ENCODE measurements around the gene TSHZ2. TPM values are rescaled to one million over a fixed set of nuclear protein-coding genes. Genes with fewer than 3 reads are reported as not detected.

The TSHZ2 gene
- total and polyA plus RNA-seq, 7 donors: 1.2 to 32.7 (median 14.0) TPM

- no peaks in the 10 kb centered on the region for H3K36me3 ChIP-seq
- intact Hi-C loops (cut with DNase I): no loop called here
- H3K4me3 ChIP-seq: no peak overlapping the region
- TF ChIP-seq CTCF (IDR thresholded peaks at IDR 0.05) (no peak), EP300 (IDR thresholded peaks at IDR 0.05) (no peak), POLR2A (IDR thresholded peaks at IDR 0.05) (no peak), POLR2AphosphoS5 (IDR thresholded peaks at IDR 0.05) (no peak)
- no peak for DNase-seq
- 76 to 81% methylated on average over 7 of the region's 7 CpGs for WGBS, 2 donors
- no peaks in the 10 kb centered on the region for H3K9me3 ChIP-seq
- no peaks in the 10 kb centered on the region for H3K4me1 ChIP-seq
- H3K27ac ChIP-seq: no peak overlapping the region
- H3K27me3 ChIP-seq: no peaks in the 10 kb centered on the region
Observed at GRCh38 chr20:53226826-53227225, 254.7 kb downstream of the TSHZ2 start.

GRCh38 chr20:53227523-53227922 lies 255.4 kb downstream of the TSHZ2 start:
- Histone ChIP-seq H3K27ac (no peak overlapping the region), H3K4me3 (no peak overlapping the region), H3K4me1 (no peaks in the 10 kb centered on the region), H3K36me3 (no peaks in the 10 kb centered on the region), H3K27me3 (no peaks in the 10 kb centered on the region), H3K9me3 (no peaks in the 10 kb centered on the region)
- TF ChIP-seq POLR2AphosphoS5 (IDR thresholded peaks at IDR 0.05) (no peak), EP300 (IDR thresholded peaks at IDR 0.05) (no peak), POLR2A (IDR thresholded peaks at IDR 0.05) (no peak), CTCF (IDR thresholded peaks at IDR 0.05) (no peak)
- no peak for DNase-seq
- intact Hi-C loops (cut with DNase I): no loop called here
- 80 to 88% methylated on average over 3 of the region's 3 CpGs for WGBS, 2 donors

- no peak for TF ChIP-seq POLR2A (IDR thresholded peaks at IDR 0.05)
- H3K9me3 ChIP-seq: no peaks in the 10 kb centered on the region
- H3K4me3 ChIP-seq: no peak overlapping the region
- H3K27me3 ChIP-seq: no peaks in the 10 kb centered on the region
- 83 to 84% methylated on average over 3 of the region's 3 CpGs for WGBS, 2 donors
- no peak overlapping the region for H3K27ac ChIP-seq
- H3K4me1 ChIP-seq: no peaks in the 10 kb centered on the region
- DNase-seq: no peak
- intact Hi-C loops (cut with DNase I): no loop called here
- H3K36me3 ChIP-seq: no peaks in the 10 kb centered on the region
Observed at GRCh38 chr20:53231061-53231460, 258.9 kb downstream of the TSHZ2 start.

GRCh38 chr20:53237461-53237860 lies 265.3 kb downstream of the TSHZ2 start:
- H3K9me3 ChIP-seq: no peaks in the 10 kb centered on the region
- H3K27me3 ChIP-seq: no peaks in the 10 kb centered on the region
- H3K27ac ChIP-seq: no peak overlapping the region
- TF ChIP-seq POLR2A (IDR thresholded peaks at IDR 0.05) (no peak), CTCF (IDR thresholded peaks at IDR 0.05) (no peak)
- no peak overlapping the region for H3K4me3 ChIP-seq
- intact Hi-C loops (cut with DNase I): no loop called here
- no peak for DNase-seq
- WGBS, 2 donors: 79 to 85% methylated on average over 8 of the region's 8 CpGs
- H3K36me3 ChIP-seq: no peaks in the 10 kb centered on the region
- no peaks in the 10 kb centered on the region for H3K4me1 ChIP-seq

GRCh38 chr20:53238121-53238660 lies 266.0 kb downstream of the TSHZ2 start:
- intact Hi-C loops (cut with DNase I): no loop called here
- Histone ChIP-seq H3K27me3 (no peaks in the 10 kb centered on the region), H3K4me3 (no peak overlapping the region), H3K36me3 (no peaks in the 10 kb centered on the region), H3K27ac (no peak overlapping the region), H3K4me1 (no peaks in the 10 kb centered on the region), H3K9me3 (no peaks in the 10 kb centered on the region)
- no peak for TF ChIP-seq EP300 (IDR thresholded peaks at IDR 0.05)
- no peak for TF ChIP-seq POLR2A (IDR thresholded peaks at IDR 0.05)
- TF ChIP-seq POLR2AphosphoS5 (IDR thresholded peaks at IDR 0.05): no peak
- no peak for TF ChIP-seq CTCF (IDR thresholded peaks at IDR 0.05)
- 57 to 86% methylated on average over 3 of the region's 3 CpGs for WGBS, 2 donors
- no peak for DNase-seq
